DMS 273 (cell line): ENCODE results near the gene CATSPER1.
A peak's percentile ranks its signal among the peaks of the same experiment; 100 is the strongest.

Experiments used
- DNase-seq: peaks from one replicate; lab custom pipeline; 2025; ENCODE audit not compliant: unreplicated experiment; lab: John Stamatoyannopoulos, UW

CATSPER1 gene

DNA sequence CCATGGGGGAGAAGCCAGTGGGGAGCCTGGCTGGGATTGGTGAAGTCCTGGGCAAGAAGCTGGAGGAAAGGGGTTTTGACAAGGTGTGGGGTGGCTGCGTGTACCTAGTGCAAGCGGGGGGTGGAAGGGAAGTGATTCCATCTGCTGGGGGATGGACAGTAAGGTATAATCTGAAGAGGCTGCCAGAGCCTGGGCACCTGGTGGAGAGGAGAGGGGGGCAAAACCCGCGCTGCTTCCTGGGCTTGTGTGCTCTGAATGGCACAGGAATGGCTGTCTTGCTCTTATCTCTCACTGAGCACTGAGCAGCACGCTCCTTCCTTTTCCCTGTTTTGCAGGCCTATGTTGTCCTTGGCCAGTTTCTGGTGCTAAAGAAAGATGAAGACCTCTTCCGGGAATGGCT lies 23.0 kb downstream of the CATSPER1 start:
- no peak for DNase-seq

DNA sequence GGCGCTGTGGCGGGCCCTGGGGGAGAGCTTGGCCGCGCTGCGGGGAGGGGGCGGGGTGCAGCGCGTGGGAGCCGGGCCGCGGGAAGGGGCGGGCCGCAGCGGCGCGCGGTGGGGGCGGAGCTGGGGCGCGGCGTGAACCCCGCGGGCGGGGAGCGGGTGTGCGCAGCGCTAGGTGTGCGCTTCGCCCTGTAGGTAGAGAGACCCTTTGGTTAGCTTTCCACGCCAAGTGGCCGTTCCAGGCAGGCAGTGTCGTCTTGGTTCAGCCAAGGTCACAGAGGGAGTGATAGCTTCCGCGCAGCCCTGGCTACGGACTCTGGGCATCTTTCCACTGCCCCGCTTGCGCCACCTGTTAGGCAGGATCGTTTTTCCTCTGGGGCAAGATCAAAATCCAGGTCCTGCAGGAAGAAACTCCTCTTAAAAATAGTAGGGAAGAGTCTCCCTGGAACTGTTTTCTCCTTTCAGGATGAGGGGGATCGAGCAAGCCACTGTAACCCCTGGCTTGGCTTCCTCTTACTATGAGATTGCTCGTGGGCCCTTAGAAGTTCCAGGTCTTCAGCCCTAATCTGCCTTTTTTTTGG lies 23.5 kb downstream of the CATSPER1 start:
- DNase-seq = peak; percentile 74

DNA sequence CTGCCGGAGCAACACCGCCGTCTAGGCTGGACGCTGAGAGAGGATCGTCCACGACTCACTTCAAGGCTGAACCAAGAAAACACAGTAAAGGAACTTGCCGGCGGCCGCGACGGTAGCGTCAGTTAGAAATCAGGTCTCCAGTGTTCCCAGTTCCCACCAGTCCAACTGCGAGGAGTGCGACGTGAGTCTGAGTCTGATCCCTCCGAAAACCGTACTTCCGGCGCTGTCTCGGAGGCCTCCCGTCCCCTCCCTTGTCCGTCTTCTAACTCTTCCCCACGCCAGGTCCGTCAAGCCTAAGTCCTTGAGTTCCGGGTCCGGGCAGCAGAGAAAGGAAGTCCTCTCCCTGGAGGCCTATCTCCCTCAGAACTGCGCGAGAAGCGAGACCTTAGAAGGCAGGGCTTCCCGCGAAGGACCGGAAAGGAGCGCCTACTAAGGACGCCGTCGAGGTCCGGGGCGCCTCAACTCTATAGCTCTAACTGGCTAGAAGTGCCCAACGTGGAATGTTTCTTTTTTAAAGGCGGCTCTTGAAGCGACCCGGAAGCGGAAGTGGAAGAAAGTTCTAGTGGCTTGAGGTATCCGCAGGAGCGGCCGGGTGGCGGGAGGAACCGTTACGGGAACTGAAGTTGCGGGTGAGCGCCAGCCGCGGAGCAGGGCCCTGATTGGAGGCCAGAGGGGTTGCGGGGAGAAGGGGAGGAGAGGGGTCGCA lies 24.2 kb downstream of the CATSPER1 start, which contains the start of the genes BANF1 and EIF1AD:
Gene BANF1 (plus strand): TSS at position 562 of the 706 bp plus-strand sequence. CDS start 748 bp downstream, outside the sequence.
Gene EIF1AD (minus strand): TSS at position 216 of the 706 bp plus-strand sequence. CDS start 1,768 bp downstream, outside the sequence.
- DNase-seq = peak; percentile 97

GRCh38 chr11:65997286-65997685 lies 29.0 kb downstream of the CATSPER1 start:
- no peak for DNase-seq

- DNase-seq = peak; percentile 68
Measured at GRCh38 chr11:65992056-65992455, 34.2 kb downstream of the CATSPER1 start.

GRCh38 chr11:65988791-65989592 lies 37.3 kb downstream of the CATSPER1 start:
- peak; percentile 93 for DNase-seq

DNA sequence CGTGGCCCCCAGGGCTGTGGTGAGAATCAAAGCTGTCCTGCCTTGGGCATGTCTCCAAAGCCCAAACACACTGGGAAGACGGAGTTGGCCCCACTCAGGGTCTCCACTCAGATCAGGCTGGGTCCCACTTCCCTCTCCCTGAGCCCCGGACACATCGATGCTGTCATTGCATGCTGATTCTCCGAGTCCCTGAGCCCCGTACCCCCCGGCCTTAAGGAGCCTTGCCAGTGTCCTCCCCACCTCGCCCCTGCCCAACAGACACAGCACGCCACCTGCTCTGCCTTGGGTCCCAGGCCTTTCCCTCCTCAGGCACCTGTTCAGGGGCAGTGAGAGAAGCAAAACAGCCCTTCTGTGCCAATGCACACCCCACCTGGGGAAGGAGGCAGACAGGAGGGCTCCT lies 38.9 kb downstream of the CATSPER1 start:
- DNase-seq = no peak

- no peak for DNase-seq
Measured at GRCh38 chr11:65983589-65983987, 42.7 kb downstream of the CATSPER1 start.

- no peak for DNase-seq
Measured at GRCh38 chr11:65982824-65983588, 43.3 kb downstream of the CATSPER1 start.

- DNase-seq = no peak
Measured at GRCh38 chr11:65981972-65982823, 44.1 kb downstream of the CATSPER1 start.

DNA sequence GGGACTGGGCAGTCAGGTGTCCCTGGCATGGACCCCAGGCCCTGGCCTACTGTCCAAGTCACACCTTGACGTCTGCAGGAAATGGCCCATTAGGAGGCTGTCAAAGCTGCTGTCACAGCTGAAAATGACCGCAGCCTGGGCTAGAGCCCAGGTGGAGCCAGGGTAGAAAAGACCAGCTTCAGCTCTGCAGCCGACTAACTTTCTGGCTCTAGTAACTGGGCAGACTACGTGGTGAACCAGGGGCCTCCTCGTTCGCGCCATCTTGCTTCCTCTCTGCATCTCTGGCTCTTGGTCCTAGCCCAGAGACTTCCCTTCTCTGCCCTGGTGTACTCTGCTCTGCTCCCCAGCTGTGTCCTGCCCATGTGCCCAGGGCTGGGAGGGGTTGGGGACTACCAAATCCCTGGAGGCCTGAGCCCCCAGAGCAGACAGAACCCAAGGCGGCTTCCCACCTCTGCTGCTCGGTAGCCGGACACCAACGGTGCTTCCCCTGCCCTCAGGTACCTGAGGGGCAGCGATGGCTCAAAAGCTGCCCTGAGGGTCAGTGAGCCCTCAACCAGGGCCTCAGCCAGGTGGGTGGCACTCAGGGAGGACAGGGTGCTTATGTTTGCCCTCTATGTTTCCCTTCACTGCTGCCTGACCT lies 45.1 kb downstream of the CATSPER1 start:
- DNase-seq = no peak

- DNase-seq = no peak
Measured at GRCh38 chr11:65979261-65979759, 47.0 kb downstream of the CATSPER1 start.

GRCh38 chr11:65978391-65979238 lies 47.7 kb downstream of the CATSPER1 start:
- no peak for DNase-seq

DNA sequence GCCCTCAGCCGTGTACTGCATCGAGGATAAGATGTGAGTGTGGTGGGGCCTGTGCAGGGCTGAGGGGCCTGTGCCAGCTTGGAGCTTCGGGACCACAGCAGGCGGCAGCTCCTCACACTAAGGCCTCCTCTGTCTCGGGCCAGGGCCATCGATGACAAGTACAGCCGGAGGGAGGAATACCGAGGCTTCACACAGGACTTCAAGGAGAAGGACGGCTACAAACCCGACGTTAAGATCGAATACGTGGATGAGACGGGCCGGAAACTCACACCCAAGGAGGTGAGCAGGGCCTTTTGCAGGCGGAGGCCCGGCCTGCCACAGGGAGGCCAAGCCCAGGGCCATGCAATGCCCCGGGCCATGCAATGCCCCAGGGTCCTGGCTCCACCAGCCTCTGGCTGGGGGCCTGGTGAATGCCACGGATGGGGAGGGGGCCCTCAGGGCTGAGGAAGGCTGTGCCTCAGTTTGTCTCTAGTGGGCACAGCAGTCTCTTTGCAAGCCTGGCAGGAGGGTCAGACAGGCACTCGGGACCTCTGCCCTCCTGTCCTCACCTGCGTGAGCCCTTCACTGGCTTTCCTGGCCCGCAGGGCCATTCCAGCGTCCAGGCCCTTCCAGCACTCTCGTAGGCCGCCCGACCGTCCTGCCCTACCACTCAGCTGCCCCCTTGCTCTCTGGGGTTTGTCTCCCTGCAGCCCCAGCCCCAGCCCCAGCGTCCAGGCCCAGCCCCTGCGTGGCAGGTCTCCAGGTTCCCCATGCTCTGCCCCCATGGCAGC lies 48.5 kb downstream of the CATSPER1 start:
- no peak for DNase-seq

- no peak for DNase-seq
Measured at GRCh38 chr11:65976216-65977176, 49.8 kb downstream of the CATSPER1 start.

DNA sequence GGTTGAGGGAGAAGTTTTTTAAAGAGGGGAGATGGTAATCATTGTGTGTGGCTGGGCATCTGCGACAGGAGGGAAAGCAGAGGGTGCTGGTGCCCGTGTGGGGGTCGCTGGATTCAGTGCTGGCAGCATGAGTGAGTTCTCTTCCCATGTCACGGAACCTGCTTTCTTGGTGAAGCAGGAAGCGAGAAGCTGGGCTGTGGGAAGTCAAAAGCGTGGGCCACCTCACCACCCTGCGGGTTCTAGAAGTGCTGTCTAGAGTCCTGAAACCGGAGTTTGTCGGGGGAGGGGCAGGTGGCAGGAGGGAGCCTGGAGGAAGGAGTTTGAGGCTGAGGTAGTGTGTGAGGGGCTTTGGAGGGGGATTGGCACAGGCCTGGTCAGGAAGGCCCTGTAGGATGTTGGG lies 50.5 kb downstream of the CATSPER1 start:
- no peak for DNase-seq
